ENCODE results near the gene NPAS2.

Gene NPAS2

GRCh38 chr2:100987974-100988373 is 168.0 kb downstream of the NPAS2 start:
- H3K27ac ChIP-seq (ENCODE audit: low read depth, low read length) = no peak overlapping the region
- H3K4me3 ChIP-seq (ENCODE audit: low read depth, low read length) = no peak overlapping the region
- no peaks in the 10 kb centered on the region for H3K36me3 ChIP-seq (ENCODE audit: control insufficient read depth, insufficient read depth, low read length)
- no peaks in the 10 kb centered on the region for H3K27me3 ChIP-seq (ENCODE audit: control insufficient read depth, insufficient read depth, low read length)
- no peaks in the 10 kb centered on the region for H3K4me1 ChIP-seq (ENCODE audit: control insufficient read depth, insufficient read depth, low read length)
- no peaks in the 10 kb centered on the region for H3K9me3 ChIP-seq (ENCODE audit: control insufficient read depth, insufficient read depth, low read depth, low read length)
- H3K9ac ChIP-seq (ENCODE audit: low read length) = no peak overlapping the region

DNA sequence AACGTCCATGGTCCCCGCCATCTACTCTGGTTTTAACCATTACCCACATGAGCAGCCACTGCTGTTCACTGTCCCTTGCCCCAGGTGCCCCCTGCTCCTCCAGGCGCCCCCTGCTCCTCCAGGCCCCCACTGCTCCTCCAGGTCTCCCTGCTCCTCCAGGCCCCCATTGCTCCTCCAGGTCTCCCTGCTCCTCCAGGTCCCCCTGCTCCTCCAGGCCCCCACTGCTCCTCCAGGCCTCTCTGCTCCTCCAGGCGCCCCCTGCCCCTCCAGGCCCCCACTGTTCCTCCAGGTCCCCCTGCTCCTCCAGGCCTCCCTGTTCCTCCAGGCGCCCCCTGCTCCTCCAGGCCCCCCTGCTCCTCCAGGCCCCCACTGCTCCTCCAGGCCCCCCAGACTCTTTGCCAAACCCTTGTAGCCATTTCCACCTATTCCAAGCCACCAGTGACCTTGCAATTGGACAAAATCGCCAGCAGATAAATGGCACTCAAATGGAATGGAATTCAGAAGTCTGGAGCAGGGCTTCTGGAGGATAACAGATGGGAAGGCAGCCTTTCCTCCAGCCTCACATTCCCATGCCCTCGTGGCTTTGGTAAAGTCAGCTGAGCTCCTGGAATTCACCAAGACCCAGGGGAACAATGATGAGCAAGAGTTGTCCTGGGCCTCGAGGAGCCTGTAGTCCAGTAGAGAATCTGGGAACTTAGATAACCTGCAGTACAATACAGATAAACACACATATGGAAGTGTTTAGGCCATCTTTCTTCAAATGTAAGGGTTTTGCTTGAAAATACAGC is 168.9 kb downstream of the NPAS2 start:
- Histone ChIP-seq H3K27me3 (ENCODE audit: control insufficient read depth, insufficient read depth, low read length) (no peaks in the 10 kb centered on the region), H3K36me3 (ENCODE audit: control insufficient read depth, insufficient read depth, low read length) (no peaks in the 10 kb centered on the region), H3K9me3 (ENCODE audit: control insufficient read depth, insufficient read depth, low read depth, low read length) (no peaks in the 10 kb centered on the region), H3K4me1 (ENCODE audit: control insufficient read depth, insufficient read depth, low read length) (no peaks in the 10 kb centered on the region), H3K27ac (ENCODE audit: low read depth, low read length) (no peak overlapping the region), H3K4me3 (ENCODE audit: low read depth, low read length) (no peak overlapping the region), H3K9ac (ENCODE audit: low read length) (no peak overlapping the region)

DNA sequence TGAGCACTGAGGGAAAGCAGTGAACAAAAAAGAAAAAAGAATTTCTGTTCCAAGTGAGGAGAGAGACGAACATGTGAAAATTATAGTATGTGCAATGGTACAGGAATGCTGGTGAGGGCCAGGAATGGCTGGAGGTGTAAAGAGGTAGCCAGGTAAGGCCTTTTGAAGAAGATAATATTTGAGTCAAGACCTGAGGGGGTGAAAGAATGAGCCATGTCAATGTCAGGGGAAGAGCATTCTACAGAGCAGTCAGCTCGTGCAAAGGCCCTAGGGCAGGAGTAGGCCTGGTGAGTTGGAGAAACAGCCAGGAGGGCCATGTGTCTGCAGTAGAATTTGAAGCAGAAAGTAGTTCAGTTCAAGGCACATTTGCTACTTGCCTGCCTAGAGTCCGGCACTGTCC is 169.7 kb downstream of the NPAS2 start:
- H3K9me3 ChIP-seq (ENCODE audit: control insufficient read depth, insufficient read depth, low read depth, low read length) = no peaks in the 10 kb centered on the region
- H3K4me1 ChIP-seq (ENCODE audit: control insufficient read depth, insufficient read depth, low read length) = no peaks in the 10 kb centered on the region
- no peak overlapping the region for H3K9ac ChIP-seq (ENCODE audit: low read length)
- H3K27ac ChIP-seq (ENCODE audit: low read depth, low read length) = no peak overlapping the region
- H3K4me3 ChIP-seq (ENCODE audit: low read depth, low read length) = no peak overlapping the region
- H3K27me3 ChIP-seq (ENCODE audit: control insufficient read depth, insufficient read depth, low read length) = no peaks in the 10 kb centered on the region
- H3K36me3 ChIP-seq (ENCODE audit: control insufficient read depth, insufficient read depth, low read length) = no peaks in the 10 kb centered on the region

GRCh38 chr2:100990166-100990565 is 170.2 kb downstream of the NPAS2 start:
- Histone ChIP-seq H3K4me1 (ENCODE audit: control insufficient read depth, insufficient read depth, low read length) (no peaks in the 10 kb centered on the region), H3K36me3 (ENCODE audit: control insufficient read depth, insufficient read depth, low read length) (no peaks in the 10 kb centered on the region), H3K9me3 (ENCODE audit: control insufficient read depth, insufficient read depth, low read depth, low read length) (no peaks in the 10 kb centered on the region), H3K9ac (ENCODE audit: low read length) (no peak overlapping the region), H3K27ac (ENCODE audit: low read depth, low read length) (no peak overlapping the region), H3K4me3 (ENCODE audit: low read depth, low read length) (no peak overlapping the region), H3K27me3 (ENCODE audit: control insufficient read depth, insufficient read depth, low read length) (no peaks in the 10 kb centered on the region)

DNA sequence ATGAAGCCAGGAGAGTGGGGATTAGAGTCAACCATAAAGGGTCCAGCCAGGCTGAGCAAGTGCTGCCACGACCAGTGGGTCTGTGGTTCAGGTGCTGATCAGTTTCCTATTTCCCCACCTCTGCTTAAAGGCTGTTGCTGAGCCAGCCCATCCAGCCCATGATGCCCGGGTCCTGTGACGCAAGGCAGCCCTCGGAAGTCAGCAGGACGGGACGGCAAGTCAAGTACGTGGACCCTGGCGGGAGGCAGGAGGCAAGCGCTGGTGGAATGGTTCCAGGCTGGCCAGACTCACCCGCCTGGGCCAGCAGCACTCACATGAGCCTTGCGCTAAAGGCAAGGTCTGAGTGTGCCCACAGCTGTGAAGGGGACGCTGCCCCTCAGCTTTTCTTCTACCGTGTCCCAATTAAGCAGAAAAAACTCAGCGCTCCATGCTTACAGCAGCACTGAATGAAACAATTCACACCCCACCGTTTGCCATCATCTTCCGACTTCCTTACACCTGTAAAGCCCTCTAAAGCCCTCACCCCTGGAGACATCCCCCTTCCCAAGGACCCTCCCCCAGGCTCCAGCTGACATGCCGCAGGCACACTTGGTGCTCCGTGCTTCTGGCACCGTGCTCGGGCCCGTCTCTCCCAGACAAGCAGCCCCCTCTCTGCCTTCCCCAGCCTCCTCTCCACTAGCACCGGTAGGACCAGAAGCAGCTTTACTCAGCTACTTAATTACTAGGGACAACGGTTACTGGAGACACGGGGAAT is 170.9 kb downstream of the NPAS2 start:
- H3K4me3 ChIP-seq (ENCODE audit: low read depth, low read length) = no peak overlapping the region
- H3K9me3 ChIP-seq (ENCODE audit: control insufficient read depth, insufficient read depth, low read depth, low read length) = no peaks in the 10 kb centered on the region
- no peaks in the 10 kb centered on the region for H3K27me3 ChIP-seq (ENCODE audit: control insufficient read depth, insufficient read depth, low read length)
- no peaks in the 10 kb centered on the region for H3K4me1 ChIP-seq (ENCODE audit: control insufficient read depth, insufficient read depth, low read length)
- no peak overlapping the region for H3K27ac ChIP-seq (ENCODE audit: low read depth, low read length)
- no peak overlapping the region for H3K9ac ChIP-seq (ENCODE audit: low read length)
- H3K36me3 ChIP-seq (ENCODE audit: control insufficient read depth, insufficient read depth, low read length) = no peaks in the 10 kb centered on the region

DNA sequence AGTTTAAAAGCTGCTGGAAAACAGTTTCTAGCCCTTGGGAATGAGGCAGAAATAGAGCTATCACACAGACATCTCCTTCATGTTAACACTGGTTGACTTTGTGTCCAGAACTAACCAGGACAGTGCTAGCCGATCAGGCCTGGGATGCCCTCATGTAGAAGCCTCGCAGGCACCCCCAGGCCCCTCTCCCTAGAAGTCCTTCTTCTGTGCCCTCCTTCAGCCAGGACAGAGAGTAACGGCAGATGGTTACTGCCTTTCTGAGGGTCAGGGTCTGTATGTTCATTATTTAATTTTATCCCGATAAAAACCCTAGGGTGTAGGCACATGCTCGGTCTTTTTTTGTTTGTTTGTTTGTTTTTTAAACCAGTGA is 171.4 kb downstream of the NPAS2 start:
- no peak overlapping the region for H3K9ac ChIP-seq (ENCODE audit: low read length)
- no peaks in the 10 kb centered on the region for H3K4me1 ChIP-seq (ENCODE audit: control insufficient read depth, insufficient read depth, low read length)
- H3K36me3 ChIP-seq (ENCODE audit: control insufficient read depth, insufficient read depth, low read length) = no peaks in the 10 kb centered on the region
- no peaks in the 10 kb centered on the region for H3K9me3 ChIP-seq (ENCODE audit: control insufficient read depth, insufficient read depth, low read depth, low read length)
- no peak overlapping the region for H3K27ac ChIP-seq (ENCODE audit: low read depth, low read length)
- H3K4me3 ChIP-seq (ENCODE audit: low read depth, low read length) = no peak overlapping the region
- H3K27me3 ChIP-seq (ENCODE audit: control insufficient read depth, insufficient read depth, low read length) = no peaks in the 10 kb centered on the region

DNA sequence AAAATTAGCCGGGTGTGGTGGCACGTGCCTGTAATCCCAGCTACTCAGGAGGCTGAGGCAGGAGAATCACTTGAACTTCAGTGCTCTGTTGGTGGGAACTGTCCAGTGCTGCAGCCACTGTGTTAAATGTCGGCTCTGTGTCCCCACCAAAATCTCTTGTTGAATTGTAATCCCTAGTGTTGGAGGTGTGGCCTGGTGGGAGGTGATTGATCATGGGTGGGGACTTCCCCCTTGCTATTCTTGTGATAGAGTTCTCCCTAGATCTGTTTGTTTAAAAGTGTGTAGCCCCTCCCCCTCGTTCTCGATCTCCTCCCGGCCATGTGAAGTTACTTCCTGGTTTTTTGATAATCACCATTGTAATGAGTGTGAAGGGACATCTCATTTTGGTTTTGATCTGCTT is 172.3 kb downstream of the NPAS2 start:
- no peaks in the 10 kb centered on the region for H3K9me3 ChIP-seq (ENCODE audit: control insufficient read depth, insufficient read depth, low read depth, low read length)
- H3K36me3 ChIP-seq (ENCODE audit: control insufficient read depth, insufficient read depth, low read length) = no peaks in the 10 kb centered on the region
- no peaks in the 10 kb centered on the region for H3K4me1 ChIP-seq (ENCODE audit: control insufficient read depth, insufficient read depth, low read length)
- no peaks in the 10 kb centered on the region for H3K27me3 ChIP-seq (ENCODE audit: control insufficient read depth, insufficient read depth, low read length)
- no peak overlapping the region for H3K27ac ChIP-seq (ENCODE audit: low read depth, low read length)
- H3K9ac ChIP-seq (ENCODE audit: low read length) = no peak overlapping the region
- no peak overlapping the region for H3K4me3 ChIP-seq (ENCODE audit: low read depth, low read length)

GRCh38 chr2:100993294-100993693 is 173.4 kb downstream of the NPAS2 start:
- no peak overlapping the region for H3K4me3 ChIP-seq (ENCODE audit: low read depth, low read length)
- H3K9ac ChIP-seq (ENCODE audit: low read length) = no peak overlapping the region
- no peaks in the 10 kb centered on the region for H3K27me3 ChIP-seq (ENCODE audit: control insufficient read depth, insufficient read depth, low read length)
- H3K9me3 ChIP-seq (ENCODE audit: control insufficient read depth, insufficient read depth, low read depth, low read length) = no peaks in the 10 kb centered on the region
- H3K27ac ChIP-seq (ENCODE audit: low read depth, low read length) = no peak overlapping the region
- no peaks in the 10 kb centered on the region for H3K36me3 ChIP-seq (ENCODE audit: control insufficient read depth, insufficient read depth, low read length)
- no peaks in the 10 kb centered on the region for H3K4me1 ChIP-seq (ENCODE audit: control insufficient read depth, insufficient read depth, low read length)

- H3K9ac ChIP-seq (ENCODE audit: low read length) = no peak overlapping the region
- no peak overlapping the region for H3K4me3 ChIP-seq (ENCODE audit: low read depth, low read length)
- no peaks in the 10 kb centered on the region for H3K9me3 ChIP-seq (ENCODE audit: control insufficient read depth, insufficient read depth, low read depth, low read length)
Observed at GRCh38 chr2:100995309-100996075, 175.6 kb downstream of the NPAS2 start.

DNA sequence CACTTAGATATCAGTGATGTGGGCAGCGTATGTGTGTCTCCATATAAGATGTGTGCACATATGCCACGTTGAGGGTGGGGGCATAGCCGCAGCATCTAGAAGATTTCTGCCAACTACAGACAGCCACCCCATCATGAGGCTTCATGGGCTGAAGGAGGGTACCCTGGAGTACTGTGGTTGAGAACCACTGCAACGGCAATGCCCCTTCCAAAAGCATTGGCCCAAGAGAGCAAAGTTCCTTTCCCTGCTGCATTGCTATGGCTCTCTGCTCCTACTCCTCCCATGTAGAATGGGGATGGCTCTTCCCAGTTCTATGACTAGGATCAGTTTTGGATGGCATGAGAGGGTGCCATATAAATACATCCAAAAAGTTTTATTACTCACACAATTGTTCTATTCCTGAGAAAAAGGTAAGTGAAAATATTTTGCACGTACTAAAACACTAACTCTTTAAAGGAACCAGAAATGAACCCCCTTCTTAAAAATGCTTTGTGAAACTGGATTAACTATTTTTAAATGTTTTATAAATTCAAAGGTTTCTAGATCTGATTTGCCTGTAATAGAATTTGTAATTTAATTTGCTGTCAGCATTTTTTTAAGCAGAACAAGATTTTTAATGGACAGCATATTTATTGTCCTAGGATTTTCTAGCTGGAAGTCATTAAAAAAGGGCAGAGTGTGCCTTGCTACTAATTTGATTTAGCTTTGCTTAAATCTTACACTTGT is 177.7 kb downstream of the NPAS2 start:
- Histone ChIP-seq H3K4me1 (ENCODE audit: control insufficient read depth, insufficient read depth, low read length) (peaks cover 6% of the 10 kb centered on the region; the same call in 1 of the 2 replicates), H3K9ac (ENCODE audit: low read length) (no peak overlapping the region), H3K27ac (ENCODE audit: low read depth, low read length) (no peak overlapping the region), H3K27me3 (ENCODE audit: control insufficient read depth, insufficient read depth, low read length) (no peaks in the 10 kb centered on the region), H3K9me3 (ENCODE audit: control insufficient read depth, insufficient read depth, low read depth, low read length) (no peaks in the 10 kb centered on the region), H3K36me3 (ENCODE audit: control insufficient read depth, insufficient read depth, low read length) (peaks cover 5% of the 10 kb centered on the region), H3K4me3 (ENCODE audit: low read depth, low read length) (no peak overlapping the region)

More at GRCh38 chr2:100995309-100996075, 175.6 kb downstream of the NPAS2 start:
- no peaks in the 10 kb centered on the region for H3K36me3 ChIP-seq (ENCODE audit: control insufficient read depth, insufficient read depth, low read length)
- H3K4me1 ChIP-seq (ENCODE audit: control insufficient read depth, insufficient read depth, low read length) = no peaks in the 10 kb centered on the region
- no peak overlapping the region for H3K27ac ChIP-seq (ENCODE audit: low read depth, low read length)
- H3K27me3 ChIP-seq (ENCODE audit: control insufficient read depth, insufficient read depth, low read length) = no peaks in the 10 kb centered on the region

All from HUES6 (cell line).